GM19467 (cell line): ENCODE measurements around the gene GRIK1.
A peak's percentile ranks its signal among the peaks of the same experiment; 100 is the strongest.

Source experiments
- ATAC-seq: cut with Tn5 transposase; IDR thresholded peaks from one replicate; pipeline ENCODE4 v1.9.1; 2021; ENCODE audit warnings: mild to moderate bottlenecking, moderate library complexity; ENCODE audit not compliant: unreplicated experiment

The GRIK1 gene

GRCh38 chr21:29920938-29921337 lies 18.9 kb downstream of the GRIK1 start:
- no peak for ATAC-seq

GRCh38 chr21:29914326-29914725 lies 25.5 kb downstream of the GRIK1 start:
- no peak for ATAC-seq

GRCh38 chr21:29909571-29909970 lies 30.2 kb downstream of the GRIK1 start:
- ATAC-seq, result no peak

GRCh38 chr21:29904359-29905282 lies 35.2 kb downstream of the GRIK1 start:
- ATAC-seq, result no peak

GRCh38 chr21:29896884-29897283 lies 42.9 kb downstream of the GRIK1 start:
- no peak for ATAC-seq

GRCh38 chr21:29893687-29894086 lies 46.1 kb downstream of the GRIK1 start:
- no peak for ATAC-seq

- no peak for ATAC-seq
Measured at GRCh38 chr21:29892379-29892778, 47.4 kb downstream of the GRIK1 start.

- no peak for ATAC-seq
Measured at GRCh38 chr21:29888437-29888836, 51.4 kb downstream of the GRIK1 start.

- ATAC-seq, result no peak
Measured at GRCh38 chr21:29887313-29888009, 52.3 kb downstream of the GRIK1 start.

- ATAC-seq, result no peak
Measured at GRCh38 chr21:29885491-29885890, 54.3 kb downstream of the GRIK1 start.

- ATAC-seq, result no peak
Measured at GRCh38 chr21:29875873-29876272, 63.9 kb downstream of the GRIK1 start.

- ATAC-seq, result no peak
Measured at GRCh38 chr21:29875036-29875716, 64.6 kb downstream of the GRIK1 start.

- ATAC-seq, result no peak
Measured at GRCh38 chr21:29873908-29874307, 65.9 kb downstream of the GRIK1 start.

- no peak for ATAC-seq
Measured at GRCh38 chr21:29870814-29871213, 69.0 kb downstream of the GRIK1 start.

GRCh38 chr21:29867796-29868195 lies 72.0 kb downstream of the GRIK1 start:
- ATAC-seq, result no peak

- no peak for ATAC-seq
Measured at GRCh38 chr21:29860346-29860745, 79.5 kb downstream of the GRIK1 start.

GRCh38 chr21:29857150-29857549 lies 82.6 kb downstream of the GRIK1 start:
- no peak for ATAC-seq

GRCh38 chr21:29854795-29855194 lies 85.0 kb downstream of the GRIK1 start:
- ATAC-seq, result no peak

GRCh38 chr21:29851611-29852010 lies 88.2 kb downstream of the GRIK1 start:
- no peak for ATAC-seq

- ATAC-seq, result peak; percentile 91
Measured at GRCh38 chr21:29849735-29850176, 90.0 kb downstream of the GRIK1 start.

GRCh38 chr21:29843804-29844203 lies 96.0 kb downstream of the GRIK1 start:
- ATAC-seq, result no peak
